ENCODE results near the gene EIF3F. TPM values are rescaled to one million over a fixed set of nuclear protein-coding genes. Genes with fewer than 3 reads are reported as not detected.

EIF3F gene
- total and polyA plus RNA-seq, 8 donors = 102 to 580 (median 189) TPM

DNA sequence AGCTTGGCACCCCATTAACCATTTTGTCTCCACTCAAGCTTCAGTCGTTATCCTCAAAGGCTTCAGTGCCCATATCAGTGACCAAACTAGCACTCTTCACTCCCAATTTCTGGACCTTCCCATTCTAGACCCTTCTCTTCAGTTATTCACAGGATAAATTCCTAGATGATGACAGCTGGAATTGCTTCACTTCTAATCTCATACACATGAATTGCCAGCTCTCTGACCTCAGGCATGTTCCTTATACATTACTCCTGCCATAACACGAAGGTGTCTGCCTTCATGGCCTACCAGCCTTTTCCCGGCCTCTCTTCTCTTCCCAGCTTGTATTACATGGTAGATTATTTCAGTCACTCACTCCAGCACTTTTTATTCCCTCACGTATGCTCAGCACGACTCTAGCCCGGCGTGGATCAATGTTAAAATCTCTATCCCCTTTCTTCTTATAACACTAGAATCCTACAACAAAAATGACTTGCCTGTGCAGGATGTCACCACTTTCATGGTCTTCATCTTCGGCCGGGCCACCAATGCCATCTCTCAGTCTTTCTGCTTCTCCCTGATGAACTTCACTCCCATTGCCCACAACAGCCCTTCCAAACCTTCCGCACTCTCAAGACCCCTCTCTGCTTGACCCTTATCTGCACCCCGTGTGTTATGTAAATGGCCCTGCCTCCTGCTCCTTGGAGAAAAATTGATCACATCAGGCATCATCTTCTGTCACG, 36.9 kb downstream of the EIF3F start:
- TF ChIP-seq POLR2A (IDR thresholded peaks at IDR 0.05) (no peak), CTCF (IDR thresholded peaks at IDR 0.05) (no peak), EP300 (IDR thresholded peaks at IDR 0.05) (no peak), POLR2AphosphoS5 (IDR thresholded peaks at IDR 0.05) (no peak)
- H3K9me3 ChIP-seq = no peaks in the 10 kb centered on the region
- no peak for DNase-seq
- H3K4me3 ChIP-seq = no peak overlapping the region
- no peak overlapping the region for H3K27ac ChIP-seq
- intact Hi-C loops (cut with DNase I; ENCODE audit: low total_unique reads) = no loop called here
- H3K4me1 ChIP-seq = peaks cover 9 to 17% (median 14%) of the 10 kb centered on the region in 4 donors
- no peaks in the 10 kb centered on the region for H3K36me3 ChIP-seq
- WGBS, 5 donors = 86 to 91% (median 90%) methylated on average over 12 of the region's 12 CpGs
- peaks cover 0 to 28% (median 13%) of the 10 kb centered on the region in 3 donors for H3K27me3 ChIP-seq

GRCh38 chr11:8025123-8025522, 38.0 kb downstream of the EIF3F start:
- H3K27me3 ChIP-seq = peaks cover 0 to 17% (median 4%) of the 10 kb centered on the region in 3 donors
- H3K9me3 ChIP-seq = no peaks in the 10 kb centered on the region
- TF ChIP-seq POLR2AphosphoS5 (IDR thresholded peaks at IDR 0.05) (no peak), POLR2A (IDR thresholded peaks at IDR 0.05) (no peak), CTCF (IDR thresholded peaks at IDR 0.05) (no peak), EP300 (IDR thresholded peaks at IDR 0.05) (no peak)
- intact Hi-C loops (cut with DNase I; ENCODE audit: low total_unique reads) = no loop called here
- H3K4me3 ChIP-seq = no peak overlapping the region
- WGBS, 5 donors = 64 to 69% (median 67%) methylated on average over 3 of the region's 3 CpGs
- H3K36me3 ChIP-seq = no peaks in the 10 kb centered on the region
- no peak for DNase-seq
- H3K4me1 ChIP-seq = peaks cover 0 to 6% (median 2%) of the 10 kb centered on the region in 4 donors
- H3K27ac ChIP-seq = no peak overlapping the region

DNA sequence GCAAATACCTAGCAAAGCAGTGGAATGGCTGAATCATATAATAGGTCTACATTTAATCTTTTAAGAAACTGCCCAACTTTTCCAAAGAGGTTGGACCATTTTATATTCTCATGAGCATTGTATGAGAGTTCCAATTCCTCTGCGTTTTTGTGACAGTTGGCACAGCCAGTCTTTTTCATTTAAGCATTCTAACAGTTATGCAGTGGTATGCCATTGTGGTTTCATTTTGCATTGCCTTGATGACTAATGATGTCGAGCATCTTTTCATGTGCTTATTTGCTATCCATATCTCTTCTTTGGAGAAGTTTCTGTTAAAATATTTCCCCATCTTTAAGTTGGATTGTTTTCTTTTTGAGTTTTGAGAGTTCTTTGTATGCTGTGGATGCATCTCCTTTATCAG, 38.7 kb downstream of the EIF3F start:
- Histone ChIP-seq H3K4me3 (no peak overlapping the region), H3K4me1 (no peaks in the 10 kb centered on the region), H3K27ac (no peak overlapping the region), H3K36me3 (no peaks in the 10 kb centered on the region), H3K9me3 (no peaks in the 10 kb centered on the region), H3K27me3 (peaks cover 0 to 15% (median 2%) of the 10 kb centered on the region in 3 donors)
- no peak for DNase-seq
- WGBS, 5 donors = 42 to 56% (median 46%) methylated on average over 2 of the region's 2 CpGs
- intact Hi-C loops (cut with DNase I; ENCODE audit: low total_unique reads) = no loop called here
- TF ChIP-seq EP300 (IDR thresholded peaks at IDR 0.05) = no peak
- no peak for TF ChIP-seq CTCF (IDR thresholded peaks at IDR 0.05)
- TF ChIP-seq POLR2A (IDR thresholded peaks at IDR 0.05) = no peak
- TF ChIP-seq POLR2AphosphoS5 (IDR thresholded peaks at IDR 0.05) = no peak

DNA sequence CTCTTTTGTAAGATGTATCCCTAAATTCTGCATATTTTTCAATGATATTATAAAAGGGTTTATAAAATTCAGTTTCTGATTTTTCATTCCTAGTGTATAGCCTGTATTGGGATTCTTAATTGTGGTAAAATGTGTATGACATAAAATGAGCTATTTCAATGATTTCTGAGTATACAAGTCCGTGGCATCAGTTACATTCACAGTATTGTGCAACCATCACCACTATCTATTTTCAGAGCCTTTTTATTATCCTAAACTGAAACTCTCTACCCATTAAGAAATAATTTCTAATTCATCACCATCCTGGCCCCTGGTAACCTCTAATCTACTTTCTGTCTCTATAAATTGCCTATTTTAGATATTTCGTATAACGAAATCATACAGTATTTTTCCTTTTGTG, 39.8 kb downstream of the EIF3F start:
- Histone ChIP-seq H3K36me3 (no peaks in the 10 kb centered on the region), H3K4me3 (no peak overlapping the region), H3K9me3 (no peaks in the 10 kb centered on the region), H3K27ac (no peak overlapping the region), H3K27me3 (peaks cover 0 to 17% (median 0%) of the 10 kb centered on the region in 3 donors), H3K4me1 (no peaks in the 10 kb centered on the region)
- intact Hi-C loops (cut with DNase I; ENCODE audit: low total_unique reads) = no loop called here
- 88 to 93% (median 89%) methylated on average over 3 of the region's 3 CpGs for WGBS, 5 donors
- TF ChIP-seq POLR2A (IDR thresholded peaks at IDR 0.05) = no peak
- TF ChIP-seq CTCF (IDR thresholded peaks at IDR 0.05) = no peak
- no peak for TF ChIP-seq POLR2AphosphoS5 (IDR thresholded peaks at IDR 0.05)
- no peak for TF ChIP-seq EP300 (IDR thresholded peaks at IDR 0.05)
- DNase-seq = no peak

Data from stomach (tissue), 9 donors.